ENCODE data around the gene PHACTR4.
"Not testable (repeated sequence)": the region's sequence is repeated elsewhere in the genome, so short reads cannot be mapped to it uniquely, and the experiment has no call there.

GRCh38 chr1:28448094-28448611 is 78.6 kb downstream of the PHACTR4 start:
- not testable (repeated sequence) for TF ChIP-seq CTCF (conservative IDR thresholded peaks at IDR 0.05; ENCODE audit: low read depth in 2 of 2); EZH2phosphoT487 (IDR thresholded peaks at IDR 0.05; ENCODE audit: unreplicated experiment)

Data from GM23338 (cell line).